ENCODE data around the gene UBL7.
"Not testable (repeated sequence)": the region's sequence is repeated elsewhere in the genome, so short reads cannot be mapped to it uniquely, and the experiment has no call there.

Gene UBL7

DNA sequence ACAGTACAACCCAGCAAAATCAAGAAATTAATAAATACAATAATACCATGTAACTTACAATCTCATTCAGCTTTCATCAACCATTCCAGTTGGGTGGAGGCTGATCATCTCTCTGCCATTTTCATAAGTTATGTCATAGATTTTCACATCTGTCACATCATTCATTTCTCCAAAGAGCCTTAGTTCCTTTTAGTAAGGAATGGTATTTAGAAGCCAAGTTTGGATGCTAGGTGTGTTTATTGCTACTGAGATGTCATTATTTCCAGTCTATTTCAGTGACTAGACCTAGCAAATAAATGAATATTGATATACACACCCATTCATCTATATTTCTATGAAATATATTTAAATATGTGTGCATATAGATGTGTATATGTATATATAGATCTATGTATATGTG lies 2.7 kb upstream of the UBL7 start:
- no peak for DNase-seq (ENCODE audit: low read depth)

DNA sequence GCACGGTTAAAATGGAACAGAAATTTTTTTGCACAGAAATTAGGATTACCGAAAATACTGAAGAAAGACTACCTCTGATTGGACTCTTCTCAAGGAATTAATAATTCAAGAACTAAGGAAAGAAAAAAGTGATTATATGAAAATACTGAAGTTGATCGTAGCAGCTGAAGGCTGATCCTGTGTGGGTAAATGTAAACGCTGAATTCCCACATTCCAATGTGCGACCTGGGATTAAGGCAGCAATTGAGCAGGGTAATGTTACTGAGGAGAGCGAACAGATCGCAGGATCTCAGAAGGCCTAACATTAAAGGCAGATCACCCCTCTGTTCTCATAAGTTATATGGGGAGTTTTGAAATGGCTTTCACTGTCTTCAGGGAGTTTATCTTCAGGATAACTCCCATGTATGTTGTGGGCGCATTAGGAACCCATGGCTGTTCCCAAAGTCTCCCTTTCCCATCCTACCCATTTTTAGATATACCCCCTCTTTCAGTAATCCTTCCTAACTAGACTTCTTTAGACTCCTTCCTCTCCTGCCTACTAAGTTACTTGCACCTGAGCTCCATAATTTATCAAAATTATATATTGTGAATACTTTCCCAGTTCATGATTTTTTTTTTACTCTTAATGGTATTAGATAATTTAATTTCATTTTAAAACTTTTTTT lies 1.0 kb upstream of the UBL7 start:
- no peak for DNase-seq (ENCODE audit: low read depth)

DNA sequence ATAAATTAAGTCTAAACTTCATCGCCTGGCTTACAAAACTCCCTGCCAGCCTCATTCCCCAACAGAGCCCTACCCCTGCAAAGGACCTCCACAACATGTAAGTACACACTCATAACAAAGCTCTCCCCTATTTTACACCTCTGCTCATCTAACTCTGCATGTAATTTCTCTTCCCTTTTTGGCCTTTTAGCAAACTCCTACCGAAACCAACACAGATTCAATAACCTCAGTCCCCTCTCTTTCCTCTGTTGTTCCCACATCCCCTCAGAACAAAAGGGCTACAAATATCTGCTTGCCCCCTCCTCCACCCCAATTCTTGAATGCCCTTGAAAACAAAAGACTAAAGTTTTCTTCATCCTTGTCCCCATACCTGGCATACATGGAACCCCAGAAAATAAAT lies 662 bp downstream of the UBL7 start:
- DNase-seq (ENCODE audit: low read depth) = no peak

DNA sequence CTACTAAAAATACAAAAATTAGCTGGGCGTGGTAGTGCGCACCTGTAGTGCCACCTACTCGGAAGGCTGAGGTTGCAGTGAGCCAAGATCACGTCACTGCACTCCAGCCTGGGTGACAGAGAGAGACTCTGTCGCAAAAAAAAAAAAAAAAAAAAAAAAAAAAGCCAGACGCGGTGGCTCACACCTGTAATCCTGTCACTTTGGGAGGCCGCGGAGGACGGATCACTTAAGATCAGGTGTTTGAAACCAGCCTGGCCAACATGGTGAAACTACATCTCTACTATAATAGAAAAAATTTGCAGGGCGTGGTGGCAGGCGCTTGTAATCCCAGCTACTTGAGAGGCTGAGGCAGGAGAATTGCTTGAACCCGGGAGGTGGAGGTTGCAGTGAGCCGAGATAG lies 1.2 kb downstream of the UBL7 start:
- not testable (repeated sequence) for DNase-seq (ENCODE audit: low read depth)

DNA sequence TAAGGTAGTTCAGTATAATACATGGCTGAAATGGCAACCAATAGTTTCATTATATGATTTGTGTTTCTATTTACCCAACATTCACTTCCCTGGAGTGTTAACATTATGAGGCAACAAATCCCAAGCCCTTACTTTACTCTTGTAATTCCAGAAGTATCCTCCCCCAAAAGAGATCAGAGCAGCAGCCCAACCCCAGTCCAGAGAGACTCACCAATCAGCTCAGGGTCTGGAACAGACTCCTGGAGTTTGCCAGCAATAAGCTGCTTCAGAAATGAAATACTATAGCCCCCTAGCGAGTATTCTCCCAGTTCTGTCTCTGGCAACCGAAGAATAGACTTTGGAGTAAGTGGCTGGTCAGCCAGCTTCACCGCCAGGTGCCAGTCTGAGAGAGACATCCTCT lies 2.5 kb downstream of the UBL7 start:
- no peak for DNase-seq (ENCODE audit: low read depth)

- not testable (repeated sequence) for DNase-seq (ENCODE audit: low read depth)
These were observed 3.9 kb downstream of the UBL7 start for GRCh38 chr15:74457036-74457435.

DNA sequence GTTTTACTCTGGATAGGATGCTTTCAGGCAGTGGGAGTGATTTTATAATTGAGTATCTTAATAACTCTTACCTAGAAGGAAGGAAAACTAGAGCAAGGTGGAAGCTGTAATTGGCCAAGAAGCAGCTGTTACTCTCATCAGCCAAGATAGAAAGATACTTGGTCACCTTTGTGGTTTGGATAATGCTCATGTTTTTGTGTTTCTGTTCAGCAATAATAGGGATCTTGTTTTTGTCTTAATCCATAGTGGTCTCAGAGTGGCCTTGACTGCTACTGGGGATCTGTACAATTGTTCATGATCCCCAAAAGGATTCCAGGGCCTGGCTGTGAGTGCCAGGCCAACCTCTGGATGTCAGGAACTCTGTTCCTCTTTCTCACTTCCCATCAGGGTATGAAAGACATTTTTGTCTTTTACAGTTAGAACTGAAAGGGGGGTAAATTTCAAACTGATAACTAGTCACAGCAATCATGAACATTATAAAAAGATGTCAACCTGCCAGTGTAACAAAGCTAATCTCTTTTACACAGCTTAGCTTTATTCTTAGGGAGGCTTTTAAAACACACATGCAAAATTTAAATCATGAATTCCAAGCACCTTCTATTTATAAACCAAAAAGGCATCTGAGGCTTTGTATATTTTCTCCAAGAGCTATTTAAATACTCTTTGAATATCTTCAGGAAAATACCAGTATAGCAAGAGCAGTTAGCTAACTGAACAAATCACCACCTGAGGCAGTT lies 6.0 kb downstream of the UBL7 start:
- no peak for DNase-seq (ENCODE audit: low read depth)

- DNase-seq (ENCODE audit: low read depth) = no peak
These were observed 6.8 kb downstream of the UBL7 start for GRCh38 chr15:74453925-74454763.

GRCh38 chr15:74451861-74452835 lies 8.8 kb downstream of the UBL7 start:
- DNase-seq (ENCODE audit: low read depth) = no peak

- no peak for DNase-seq (ENCODE audit: low read depth)
These were observed 9.6 kb downstream of the UBL7 start for GRCh38 chr15:74451322-74451721.

GRCh38 chr15:74449643-74450205 lies 11.2 kb downstream of the UBL7 start:
- no peak for DNase-seq (ENCODE audit: low read depth)

DNA sequence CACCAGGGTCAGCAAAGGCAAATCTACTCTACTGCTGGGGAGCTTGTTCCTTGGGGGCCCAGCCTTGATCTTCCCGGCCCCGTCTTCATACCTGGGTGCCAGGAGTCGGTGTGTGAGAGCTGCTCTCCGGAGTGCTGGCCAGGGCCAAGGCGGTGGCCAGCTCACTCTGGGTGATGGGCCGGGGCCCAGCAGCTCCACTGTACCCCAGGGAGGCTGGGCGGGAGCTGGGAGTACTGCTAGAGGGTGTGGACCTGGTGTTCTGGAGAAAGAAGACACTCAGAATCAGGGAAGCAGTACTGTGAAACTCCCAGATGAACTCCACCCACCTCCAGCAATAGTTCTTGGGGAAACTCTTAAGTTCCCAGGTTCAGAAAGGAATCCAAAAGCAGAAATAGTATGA lies 11.9 kb downstream of the UBL7 start:
- DNase-seq (ENCODE audit: low read depth) = no peak

DNA sequence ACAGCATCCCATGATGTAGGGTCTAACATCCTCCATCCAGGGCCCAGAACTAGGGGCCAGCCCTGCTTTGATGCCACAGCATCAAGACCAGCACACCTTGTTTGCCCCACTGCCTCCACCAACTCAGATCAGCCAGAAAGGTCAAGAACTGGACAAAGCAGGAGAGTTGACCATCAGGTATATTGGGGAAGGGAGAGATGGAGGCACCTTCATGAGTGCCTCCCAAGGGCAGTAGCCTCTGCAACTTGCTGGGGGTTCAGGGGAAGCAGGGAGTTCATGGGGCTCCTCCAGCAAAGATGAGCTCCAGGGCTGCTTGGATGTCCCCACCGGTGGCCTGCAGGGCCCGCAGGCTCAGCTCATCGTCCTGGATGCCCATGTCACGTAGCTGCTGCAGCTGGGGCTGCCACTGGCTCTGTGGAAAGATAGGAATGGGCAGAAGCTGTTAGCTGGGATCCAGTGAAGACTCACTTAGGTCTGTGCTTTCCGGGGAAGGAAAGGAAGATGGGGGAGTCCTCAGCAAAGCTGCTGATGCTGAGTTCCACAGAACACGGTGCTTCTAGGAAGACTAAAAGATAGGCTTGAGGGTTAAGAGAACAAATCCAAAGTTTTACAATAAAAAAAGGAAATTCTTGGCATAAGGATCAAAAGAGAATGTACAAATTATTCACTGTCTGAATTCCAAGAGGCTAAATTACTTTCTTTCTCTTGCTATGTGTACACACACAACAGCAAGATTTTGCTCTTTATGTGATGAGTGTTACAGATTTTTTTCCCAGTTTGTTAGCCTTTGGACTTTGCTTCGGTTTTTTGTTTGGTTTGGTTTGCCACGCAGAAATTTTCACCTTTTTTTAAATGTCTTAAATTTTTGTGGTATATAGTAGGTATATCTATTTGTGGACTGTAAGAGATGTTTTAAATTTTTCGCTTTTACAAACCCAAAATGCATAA lies 14.9 kb downstream of the UBL7 start:
- DNase-seq (ENCODE audit: low read depth) = no peak

GRCh38 chr15:74444106-74445062 lies 16.6 kb downstream of the UBL7 start:
- no peak for DNase-seq (ENCODE audit: low read depth)

DNA sequence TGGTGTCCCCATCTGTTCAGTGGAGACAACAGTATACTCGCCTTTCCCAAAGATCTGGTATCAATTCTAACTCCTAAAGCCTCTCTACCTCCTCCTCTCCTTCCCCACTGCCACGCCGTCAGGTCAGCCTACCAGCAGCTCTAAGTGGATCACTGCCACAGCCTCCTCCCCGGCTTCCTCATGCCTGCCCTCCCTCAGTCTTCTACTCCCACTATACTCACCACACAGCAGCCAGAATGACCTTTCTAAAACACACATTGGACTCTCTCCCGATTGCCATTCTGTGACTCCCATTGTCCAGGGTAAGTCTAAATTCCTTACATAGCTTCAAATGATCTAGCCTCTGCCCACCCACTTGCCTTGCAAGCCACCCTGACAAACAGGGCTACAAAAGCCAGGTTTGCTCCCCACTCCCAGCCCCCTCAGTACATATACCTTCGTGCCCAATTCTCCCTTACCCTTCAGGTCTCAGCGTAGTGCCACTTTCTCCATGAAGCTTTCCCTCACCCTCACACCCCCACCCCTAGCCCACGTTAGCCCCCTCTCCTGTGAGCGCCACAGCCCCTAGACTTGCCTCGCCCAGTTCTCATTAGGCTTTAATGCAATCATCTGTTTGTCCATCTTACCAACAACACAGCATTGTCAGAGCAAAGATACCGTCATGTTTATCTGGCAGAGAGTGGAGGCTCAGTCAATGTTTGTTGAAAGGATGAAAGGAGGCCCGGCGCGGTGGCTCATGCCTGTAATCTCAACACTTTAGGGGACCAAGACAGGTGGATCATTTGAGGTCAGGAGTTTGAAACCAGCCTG lies 17.7 kb downstream of the UBL7 start:
- DNase-seq (ENCODE audit: low read depth) = no peak

DNA sequence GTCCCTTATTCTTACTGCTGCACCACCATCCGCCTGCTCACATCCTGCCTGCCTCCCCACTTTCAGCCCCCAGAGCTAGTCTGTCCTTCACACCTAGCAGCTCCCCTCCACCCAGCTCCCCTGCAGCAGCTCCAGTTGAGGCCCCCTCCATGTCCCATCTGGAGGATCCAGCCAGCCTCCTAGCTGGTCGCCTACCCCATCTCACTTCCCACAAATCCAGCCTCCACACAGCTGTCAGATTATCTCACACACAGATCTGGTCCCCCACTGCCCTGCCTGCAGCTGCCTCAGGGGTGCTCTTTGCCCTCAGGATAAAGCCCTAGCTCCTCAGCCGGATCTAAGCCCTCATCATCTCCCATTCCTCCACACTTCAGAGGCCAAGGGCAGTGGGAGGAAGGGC lies 18.4 kb downstream of the UBL7 start:
- no peak for DNase-seq (ENCODE audit: low read depth)

DNA sequence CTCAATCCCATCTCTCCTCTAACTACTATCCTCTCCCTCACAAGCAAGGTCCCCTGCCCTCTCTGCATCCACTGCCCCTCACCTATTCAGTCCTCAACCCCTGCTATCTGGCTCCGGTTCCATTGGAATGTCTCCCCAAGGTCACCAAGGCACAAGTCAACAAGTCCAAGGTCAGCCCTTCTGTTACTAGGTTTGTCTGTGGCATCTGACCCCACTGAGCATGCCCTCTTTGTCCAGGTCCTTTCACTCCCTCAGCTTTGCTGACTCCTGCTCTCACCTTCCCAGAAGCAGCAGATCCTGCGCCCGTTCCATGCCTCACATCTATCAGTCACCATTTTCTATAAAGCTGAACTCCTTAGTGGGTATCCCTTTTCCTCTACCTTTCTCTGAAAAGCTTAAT lies 18.9 kb downstream of the UBL7 start:
- DNase-seq (ENCODE audit: low read depth) = no peak

Measured in T follicular helper cell (primary cell).